AG10803 (cell line): ENCODE data around the gene NMB.

Experiments used
- DNase-seq: peaks from one replicate; pipeline ENCODE4 v3.0.0; 2010; ENCODE audit warnings: low read depth
- H3K4me3 ChIP-seq: 2 replicates; pipeline ENCODE4 v1.5.1; 2011; ENCODE audit warnings: mild to moderate bottlenecking, low read length, control low read depth
- CTCF ChIP-seq: conservative IDR thresholded peaks from 2 replicates; pipeline ENCODE4 v1.5.1; 2011; ENCODE audit warnings: mild to moderate bottlenecking, low read length, control low read depth, inconsistent platforms

The NMB gene

GRCh38 chr15:84631706-84632272 lies 26.2 kb downstream of the NMB start:
- H3K4me3 ChIP-seq: peak overlapping the region; percentile 80
- peak; percentile 20 for DNase-seq
- no peak for TF ChIP-seq CTCF

GRCh38 chr15:84629033-84629432 lies 29.0 kb downstream of the NMB start:
- TF ChIP-seq CTCF: no peak

GRCh38 chr15:84625123-84625522 lies 32.9 kb downstream of the NMB start:
- H3K4me3 ChIP-seq: no peak overlapping the region
- TF ChIP-seq CTCF: no peak
- DNase-seq: no peak

More at GRCh38 chr15:84629033-84629432, 29.0 kb downstream of the NMB start:
- DNase-seq: no peak
- no peak overlapping the region for H3K4me3 ChIP-seq

- H3K4me3 ChIP-seq: no peak overlapping the region
- DNase-seq: no peak
- no peak for TF ChIP-seq CTCF
These were observed 33.6 kb downstream of the NMB start for GRCh38 chr15:84624359-84624758.

- TF ChIP-seq CTCF: no peak
- no peak overlapping the region for H3K4me3 ChIP-seq
- no peak for DNase-seq
These were observed 36.5 kb downstream of the NMB start for GRCh38 chr15:84621358-84621979.

- H3K4me3 ChIP-seq: no peak overlapping the region
- no peak for DNase-seq
- TF ChIP-seq CTCF: no peak
These were observed 37.4 kb downstream of the NMB start for GRCh38 chr15:84620626-84621025.

- no peak overlapping the region for H3K4me3 ChIP-seq
- no peak for TF ChIP-seq CTCF
- DNase-seq: no peak
These were observed 41.8 kb downstream of the NMB start for GRCh38 chr15:84616235-84616634.
